Keratinocyte (primary cell): ENCODE measurements around the gene NHSL2.

Experiments
- CTCF ChIP-seq, 3 experiments: IDR thresholded peaks in 1 of 3; conservative IDR thresholded peaks in 1 of 3; optimal IDR thresholded peaks in 1 of 3; 2 replicates in 2 of 3; 3 replicates in 1 of 3; pipeline versions ENCODE3 to v1.5.1; 2011; ENCODE audit warnings: low read length in 3 of 3, mild to moderate bottlenecking in 3 of 3, moderate library complexity in 2 of 3, control low read depth in 1 of 3, inconsistent platforms in 1 of 3; ENCODE audit not compliant: insufficient read depth in 2 of 3; ENCODE audit errors: extremely low read depth in 1 of 3
- EZH2 ChIP-seq: IDR thresholded peaks from one replicate; pipeline ENCODE4 v1.6.1; 2012; ENCODE audit warnings: inconsistent platforms, mild to moderate bottlenecking, low read length, moderate library complexity

GRCh38 chrX:71885099-71885498 is 25.5 kb upstream of the NHSL2 start:
- TF ChIP-seq CTCF (optimal IDR thresholded peaks at IDR 0.05 in 1 of 3, IDR thresholded peaks at IDR 0.05 in 1 of 3, conservative IDR thresholded peaks at IDR 0.05 in 1 of 3; ENCODE audit: extremely low read depth in 1 of 3, insufficient read depth in 2 of 3, low read length in 3 of 3) (no peak), EZH2 (no peak)
